WTC11 (cell line): ENCODE data around the gene PBOV1. TPM values are rescaled to one million over a fixed set of nuclear protein-coding genes. Genes with fewer than 3 reads are reported as not detected.

ENCODE experiments used
- ATAC-seq: fragments of 200-7000 bp; cut with Tn5 transposase; 2 replicates; pipeline ENCODE4 v1.10.0; 2021; ENCODE audit warnings: mild to moderate bottlenecking, moderate library complexity
- CTCF ChIA-PET: fragments of 300-600 bp; sonication (Branson Sonifier 250); formaldehyde crosslinking; loops from one replicate; lab custom pipeline; 2021; ENCODE audit warnings: antibody characterized with exemption; lab: Charles Lee
- POLR2A ChIA-PET: fragments of 350-600 bp; sonication (Branson Sonifier 250); formaldehyde crosslinking; loops from one replicate; lab custom pipeline; 2021; ENCODE audit warnings: antibody characterized with exemption; lab: Charles Lee
- DNase-seq: peaks from one replicate; pipeline ENCODE4 v3.0.0; 2021; ENCODE audit warnings: low spot score
- H3K27ac Mint-ChIP-seq: 2 replicates; pipeline ENCODE4 v1.8.0; 2021; ENCODE audit warnings: mixed read lengths
- H3K27me3 Mint-ChIP-seq: 2 replicates; pipeline ENCODE4 v1.8.0; 2021; ENCODE audit warnings: low read depth, mild to moderate bottlenecking, moderate library complexity, mixed read lengths
- H3K36me3 Mint-ChIP-seq: 2 replicates; pipeline ENCODE4 v1.8.0; 2021; ENCODE audit warnings: mixed read lengths
- H3K4me1 Mint-ChIP-seq: 2 replicates; pipeline ENCODE4 v1.8.0; 2022; ENCODE audit warnings: mixed read lengths
- H3K4me3 Mint-ChIP-seq: 2 replicates; pipeline ENCODE4 v1.8.0; 2021; ENCODE audit warnings: mild to moderate bottlenecking, moderate library complexity, mixed read lengths
- H3K9me3 Mint-ChIP-seq: 2 replicates; pipeline ENCODE4 v1.8.0; 2021; ENCODE audit warnings: mixed read lengths
- GABPB1 ChIP-seq: sonication (generic); formaldehyde crosslinking; IDR thresholded peaks from 2 replicates; pipeline ENCODE4 v1.8.1; 2023; ENCODE audit warnings: mild to moderate bottlenecking, missing genetic modification reagents
- PRDM15 ChIP-seq: sonication (generic); formaldehyde crosslinking; IDR thresholded peaks from 2 replicates; pipeline ENCODE4 v1.8.0; 2022; ENCODE audit warnings: missing genetic modification reagents
- SMAD3 ChIP-seq: sonication (generic); formaldehyde crosslinking; IDR thresholded peaks from 2 replicates; pipeline ENCODE4 v1.8.0; 2022; ENCODE audit warnings: missing genetic modification reagents, mild to moderate bottlenecking, borderline replicate concordance
- TP53 ChIP-seq: sonication (generic); formaldehyde crosslinking; IDR thresholded peaks from 2 replicates; pipeline ENCODE4 v1.8.1; 2023; ENCODE audit warnings: mild to moderate bottlenecking, missing genetic modification reagents
- USF1 ChIP-seq: sonication (generic); formaldehyde crosslinking; IDR thresholded peaks from 2 replicates; pipeline ENCODE4 v1.8.0; 2022; ENCODE audit warnings: mild to moderate bottlenecking, missing genetic modification reagents
- USF2 ChIP-seq: sonication (generic); formaldehyde crosslinking; IDR thresholded peaks from 2 replicates; pipeline ENCODE4 v1.8.1; 2023; ENCODE audit warnings: mild to moderate bottlenecking, missing genetic modification reagents, moderate library complexity
- ZNF138 ChIP-seq: sonication (generic); formaldehyde crosslinking; conservative IDR thresholded peaks from 2 replicates; pipeline ENCODE4 v1.8.1; 2022; ENCODE audit warnings: mild to moderate bottlenecking, moderate library complexity, missing genetic modification reagents
- ZNF263 ChIP-seq: sonication (generic); formaldehyde crosslinking; IDR thresholded peaks from 2 replicates; pipeline ENCODE4 v1.8.1; 2022; ENCODE audit warnings: low read depth, mild to moderate bottlenecking, moderate library complexity, missing genetic modification reagents
- ZNF396 ChIP-seq: fragments of 250-450 bp; sonication (Bioruptor Pico); IDR thresholded peaks from 2 replicates; pipeline ENCODE4 v1.8.0; 2021; ENCODE audit warnings: mild to moderate bottlenecking, moderate library complexity, borderline replicate concordance
- ZNF671 ChIP-seq: fragments of 250-450 bp; sonication (Bioruptor Pico); IDR thresholded peaks from 2 replicates; pipeline ENCODE4 v1.8.0; 2021; ENCODE audit warnings: mild to moderate bottlenecking
- total RNA-seq: library from RNA; stranded (reverse); gene quantifications from 3 replicates; pipeline ENCODE4 v1.2.3, GENCODE V29; 2021
- TF ChIP-seq, protein P1 (sequence below): sonication (generic); formaldehyde crosslinking; IDR thresholded peaks from 2 replicates; pipeline ENCODE4 v1.8.1; 2023; ENCODE audit warnings: mild to moderate bottlenecking, missing genetic modification reagents
- TF ChIP-seq, protein P2 (sequence below): sonication (generic); formaldehyde crosslinking; conservative IDR thresholded peaks from 2 replicates; pipeline ENCODE4 v1.8.1; 2022; ENCODE audit warnings: mild to moderate bottlenecking, missing genetic modification reagents
- TF ChIP-seq, protein P3 (sequence below): sonication (generic); formaldehyde crosslinking; IDR thresholded peaks from 2 replicates; pipeline ENCODE4 v1.8.1; 2022; ENCODE audit warnings: low read depth, mild to moderate bottlenecking, moderate library complexity, missing genetic modification reagents, borderline replicate concordance

PBOV1 gene
- total RNA-seq, 1 experiment from 2014 or later, result not detected

- Mint-ChIP-seq H3K4me3 (no peak overlapping the region), H3K27ac (0 out of 2 replicates have a peak overlapping the region, but pooled peaks have one; percentile 21)
These were observed 29.9 kb downstream of the PBOV1 start for GRCh38 chr6:138188278-138188941.

DNA sequence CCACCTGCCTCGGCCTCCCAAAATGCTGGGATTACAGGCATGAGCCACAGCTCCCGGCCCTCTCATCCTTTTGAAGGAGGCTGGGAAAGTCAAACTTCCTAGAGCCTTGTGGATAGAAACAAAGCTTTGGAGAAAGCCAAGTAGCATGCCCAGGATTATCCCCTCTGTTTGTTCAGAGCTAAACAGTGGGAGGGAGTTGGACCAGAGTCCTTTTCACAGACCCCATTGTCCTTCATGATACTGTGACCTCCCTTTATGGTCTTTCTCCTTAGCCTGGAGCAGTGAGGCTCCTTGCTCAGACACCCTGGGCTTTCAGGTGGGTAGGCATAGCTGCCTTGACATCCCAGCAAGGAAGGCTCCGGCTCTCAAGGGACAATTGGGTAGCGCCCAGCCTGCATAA, 31.1 kb downstream of the PBOV1 start:
- peaks cover 39% of the 10 kb centered on the region for H3K4me1 Mint-ChIP-seq
- DNase-seq (no peak), ATAC-seq (no peak)
- TF ChIP-seq ZNF263 (CRISPR knock-in tag), result no peak
- TF ChIP-seq, protein P1, sequence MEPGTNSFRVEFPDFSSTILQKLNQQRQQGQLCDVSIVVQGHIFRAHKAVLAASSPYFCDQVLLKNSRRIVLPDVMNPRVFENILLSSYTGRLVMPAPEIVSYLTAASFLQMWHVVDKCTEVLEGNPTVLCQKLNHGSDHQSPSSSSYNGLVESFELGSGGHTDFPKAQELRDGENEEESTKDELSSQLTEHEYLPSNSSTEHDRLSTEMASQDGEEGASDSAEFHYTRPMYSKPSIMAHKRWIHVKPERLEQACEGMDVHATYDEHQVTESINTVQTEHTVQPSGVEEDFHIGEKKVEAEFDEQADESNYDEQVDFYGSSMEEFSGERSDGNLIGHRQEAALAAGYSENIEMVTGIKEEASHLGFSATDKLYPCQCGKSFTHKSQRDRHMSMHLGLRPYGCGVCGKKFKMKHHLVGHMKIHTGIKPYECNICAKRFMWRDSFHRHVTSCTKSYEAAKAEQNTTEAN, result no peak
- TF ChIP-seq TP53, result no peak
- 0 out of 2 replicates have a peak, but pooled peaks cover 5% of the 10 kb centered on the region for H3K36me3 Mint-ChIP-seq
- H3K9me3 Mint-ChIP-seq, result peaks cover 7% of the 10 kb centered on the region; the same call in 1 of the 2 replicates
- ChIA-PET POLR2A (no interaction called here), CTCF (interaction anchor here (2.3 kb wide), 1 partner anchor 24 kb away, joined by 8 read pairs; no protein-coding TSS in a partner anchor)
- no peak overlapping the region for H3K4me3 Mint-ChIP-seq
- H3K27me3 Mint-ChIP-seq, result no peaks in the 10 kb centered on the region
- H3K27ac Mint-ChIP-seq, result no peak overlapping the region

More at GRCh38 chr6:138188278-138188941, 29.9 kb downstream of the PBOV1 start:
- Mint-ChIP-seq H3K9me3 (peaks cover 7% of the 10 kb centered on the region; the same call in 1 of the 2 replicates), H3K4me1 (peaks cover 35% of the 10 kb centered on the region), H3K36me3 (0 out of 2 replicates have a peak, but pooled peaks cover 5% of the 10 kb centered on the region), H3K27me3 (no peaks in the 10 kb centered on the region)
- ATAC-seq (peak; percentile 53), DNase-seq (no peak)
- CTCF ChIA-PET, result interaction anchor here (2.3 kb wide), 1 partner anchor 23 kb away, joined by 8 read pairs; no protein-coding TSS in a partner anchor
- POLR2A ChIA-PET, result no interaction called here
- peak; percentile 28; the same call in 1 of the 2 replicates for TF ChIP-seq USF1
- TF ChIP-seq USF2 (CRISPR knock-in tag), result peak; percentile 39; the same call in 1 of the 2 replicates
- TF ChIP-seq, protein P2, sequence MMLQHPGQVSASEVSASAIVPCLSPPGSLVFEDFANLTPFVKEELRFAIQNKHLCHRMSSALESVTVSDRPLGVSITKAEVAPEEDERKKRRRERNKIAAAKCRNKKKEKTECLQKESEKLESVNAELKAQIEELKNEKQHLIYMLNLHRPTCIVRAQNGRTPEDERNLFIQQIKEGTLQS (CRISPR knock-in tag), result no peak
- TF ChIP-seq GABPB1, result no peak

DNA sequence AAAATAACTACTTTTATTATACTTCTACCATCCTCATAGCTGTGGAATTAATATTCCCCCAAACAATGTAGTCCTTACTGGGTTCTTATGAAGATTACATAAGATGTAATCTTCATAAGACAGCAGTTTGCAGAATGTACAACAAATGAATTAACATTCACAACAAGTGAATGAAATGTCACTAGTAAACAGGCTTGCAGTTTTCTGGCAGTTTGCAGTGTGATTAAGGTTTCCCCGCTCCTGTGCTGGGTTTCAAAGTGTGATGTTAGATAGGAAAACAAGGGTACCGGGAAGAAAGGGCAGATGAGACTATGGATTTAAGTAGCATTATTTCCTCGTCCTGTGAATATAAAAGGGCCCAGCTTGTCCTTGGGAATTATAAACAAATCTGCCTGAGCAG, 34.1 kb downstream of the PBOV1 start:
- TF ChIP-seq USF2 (CRISPR knock-in tag) (no peak), SMAD3 (CRISPR knock-in tag) (no peak), ZNF263 (CRISPR knock-in tag) (no peak), TP53 (no peak), ZNF396 (CRISPR knock-in tag) (no peak), USF1 (no peak), PRDM15 (CRISPR knock-in tag) (no peak), ZNF671 (CRISPR knock-in tag) (no peak), ZNF138 (CRISPR knock-in tag) (no peak)
- TF ChIP-seq, protein P1, result no peak
- TF ChIP-seq, protein P3, sequence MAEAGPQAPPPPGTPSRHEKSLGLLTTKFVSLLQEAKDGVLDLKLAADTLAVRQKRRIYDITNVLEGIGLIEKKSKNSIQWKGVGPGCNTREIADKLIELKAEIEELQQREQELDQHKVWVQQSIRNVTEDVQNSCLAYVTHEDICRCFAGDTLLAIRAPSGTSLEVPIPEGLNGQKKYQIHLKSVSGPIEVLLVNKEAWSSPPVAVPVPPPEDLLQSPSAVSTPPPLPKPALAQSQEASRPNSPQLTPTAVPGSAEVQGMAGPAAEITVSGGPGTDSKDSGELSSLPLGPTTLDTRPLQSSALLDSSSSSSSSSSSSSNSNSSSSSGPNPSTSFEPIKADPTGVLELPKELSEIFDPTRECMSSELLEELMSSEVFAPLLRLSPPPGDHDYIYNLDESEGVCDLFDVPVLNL, result no peak
- Mint-ChIP-seq H3K4me3 (no peak overlapping the region), H3K27ac (peak overlapping the region; percentile 38; the same call in 1 of the 2 replicates), H3K27me3 (no peaks in the 10 kb centered on the region), H3K4me1 (peaks cover 51% of the 10 kb centered on the region), H3K9me3 (peaks cover 7% of the 10 kb centered on the region; the same call in 1 of the 2 replicates), H3K36me3 (peaks cover 11% of the 10 kb centered on the region; the same call in 1 of the 2 replicates)
- ChIA-PET POLR2A (no interaction called here), CTCF (interaction anchor here (1.2 kb wide), 1 partner anchor 68 kb away, joined by 5 read pairs; no protein-coding TSS in a partner anchor)
- no peak for ATAC-seq
- DNase-seq, result no peak
